Measurements from ENCODE around the gene LYPLA2.

- TF ChIP-seq EZH2 (IDR thresholded peaks at IDR 0.05) (no peak), POLR2AphosphoS5 (IDR thresholded peaks at IDR 0.05; ENCODE audit: borderline replicate concordance, low read depth, low read length) (no peak), FOXP2 (optimal IDR thresholded peaks at IDR 0.05; ENCODE audit: control extremely low read depth, extremely low read length, insufficient read depth) (no peak)
Measured at GRCh38 chr1:23745515-23745914, 45.4 kb upstream of the LYPLA2 start.

Measured in SK-N-MC (cell line).